Activated T-cell treated with anti-CD3 and anti-CD28 coated beads for 4 hours (primary cell): ENCODE measurements around the gene DLD.
"Not testable (repeated sequence)": the region's sequence is repeated elsewhere in the genome, so short reads cannot be mapped to it uniquely, and the experiment has no call there.

ENCODE experiments used
- DNase-seq: peaks from one replicate; pipeline ENCODE4 v3.0.0-alpha.2; 2020

DLD gene

GRCh38 chr7:107946451-107946850, 55.5 kb downstream of the DLD start:
- DNase-seq: no peak

DNA sequence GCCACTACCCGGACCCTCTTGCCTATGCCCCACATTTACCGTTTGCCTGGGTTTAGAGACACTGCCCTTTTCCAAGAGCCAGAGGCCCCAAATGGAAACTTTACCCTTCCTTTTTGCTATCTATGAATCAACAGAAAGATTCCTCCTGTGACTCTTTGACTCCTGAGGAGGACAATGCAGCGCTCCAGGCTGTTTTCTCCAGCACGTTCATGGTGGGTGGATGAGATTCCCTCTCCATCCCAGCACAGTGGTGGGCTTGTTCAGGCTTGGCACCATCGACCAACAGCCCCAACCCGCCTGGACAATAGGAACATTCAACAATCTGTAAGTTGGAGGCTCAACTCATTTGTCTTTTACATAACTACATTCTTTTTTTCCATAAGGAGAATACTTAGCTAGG, 55.9 kb downstream of the DLD start:
- no peak for DNase-seq

DNA sequence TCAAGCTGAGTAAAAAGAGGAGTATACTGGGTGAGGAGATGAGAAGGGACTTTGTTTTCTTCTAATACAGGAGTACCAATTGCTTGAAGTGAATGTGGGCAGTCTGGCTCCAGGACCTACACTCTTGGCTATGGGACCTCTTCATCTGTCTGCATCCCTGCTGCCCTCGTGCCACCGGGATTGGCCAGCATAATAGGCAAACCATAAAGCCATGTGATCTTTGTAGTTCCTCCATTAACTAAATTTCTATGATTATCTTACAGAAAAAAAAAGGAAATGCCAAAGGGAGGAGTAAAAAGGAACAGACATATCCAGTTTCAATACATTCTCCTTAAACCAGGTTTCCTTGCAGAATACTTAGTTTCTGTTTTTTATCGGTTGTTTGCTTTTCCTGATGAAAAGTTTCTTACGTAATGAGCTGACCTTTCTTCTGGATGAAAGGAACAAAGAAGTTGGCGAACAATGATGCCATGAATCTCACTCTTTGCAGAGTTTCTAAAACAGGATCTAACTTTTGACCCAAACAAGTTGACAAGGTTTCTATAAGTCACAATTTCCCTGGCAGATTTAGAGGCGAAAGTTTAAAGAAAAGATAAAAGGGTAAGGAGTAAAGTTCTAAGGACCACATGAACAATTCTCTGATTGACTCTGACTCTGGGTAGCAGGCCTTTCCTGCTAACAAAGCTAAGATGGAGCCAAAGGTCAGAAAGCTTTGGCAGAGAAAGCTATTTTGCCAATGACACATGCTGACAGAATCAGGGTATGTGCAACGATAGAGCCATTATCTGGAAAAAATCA, 57.9 kb downstream of the DLD start:
- no peak for DNase-seq

GRCh38 chr7:107949443-107949935, 58.5 kb downstream of the DLD start:
- DNase-seq: no peak

GRCh38 chr7:107951172-107951787, 60.3 kb downstream of the DLD start:
- no peak for DNase-seq

- DNase-seq: no peak
These were observed 60.9 kb downstream of the DLD start for GRCh38 chr7:107951896-107952295.

DNA sequence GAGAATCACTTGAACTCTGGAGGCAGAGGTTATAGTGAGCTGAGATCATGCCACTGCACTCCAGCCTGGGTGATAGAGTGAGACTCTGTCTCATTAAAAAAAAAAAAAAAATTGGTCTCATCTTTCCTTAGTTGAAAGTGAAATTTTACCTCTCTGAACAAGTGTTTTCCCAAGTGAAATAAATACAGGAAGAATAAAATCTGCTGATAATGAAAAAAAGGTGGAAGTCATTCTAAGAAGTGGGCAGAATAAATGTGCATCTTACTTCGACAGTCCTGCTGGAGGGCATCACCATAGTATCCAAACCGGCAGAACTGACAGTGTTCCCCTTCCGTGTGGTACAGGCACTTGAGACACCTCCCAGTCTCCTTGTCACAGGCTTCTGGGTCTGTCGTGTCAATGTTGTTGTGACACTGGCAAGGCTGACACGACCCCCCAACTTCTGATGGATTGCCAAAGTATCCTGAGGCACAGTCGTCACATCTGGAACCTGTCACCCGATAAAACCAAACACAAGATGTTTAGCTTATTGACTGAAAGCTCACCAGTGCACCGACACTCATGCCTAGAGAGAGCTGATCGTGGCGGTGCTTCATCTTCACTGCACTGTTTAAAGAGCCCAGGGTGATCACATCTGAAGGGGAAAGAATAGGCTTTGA, 62.4 kb downstream of the DLD start:
- DNase-seq: no peak

DNA sequence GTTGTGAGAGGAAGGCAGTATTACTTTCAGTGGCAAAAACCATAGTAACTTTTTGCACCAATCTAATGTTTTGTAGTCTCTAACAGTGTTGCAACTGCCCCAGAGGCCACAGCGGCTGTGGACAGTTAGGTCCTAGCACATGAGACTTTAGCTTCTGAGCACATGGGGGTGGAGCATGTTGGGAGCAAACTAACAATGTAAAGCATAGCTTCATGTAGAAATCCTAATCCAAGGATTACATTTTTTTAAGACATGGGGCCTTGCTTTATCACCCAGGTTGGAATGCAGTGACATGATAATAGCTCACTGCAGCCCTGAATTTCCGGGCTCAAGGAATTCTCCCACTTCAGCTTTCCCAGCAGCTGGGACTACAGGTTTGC, 62.9 kb downstream of the DLD start:
- DNase-seq: no peak

GRCh38 chr7:107955394-107955793, 64.4 kb downstream of the DLD start:
- no peak for DNase-seq

- not testable (repeated sequence) for DNase-seq
These were observed 66.0 kb downstream of the DLD start for GRCh38 chr7:107956950-107957349.

DNA sequence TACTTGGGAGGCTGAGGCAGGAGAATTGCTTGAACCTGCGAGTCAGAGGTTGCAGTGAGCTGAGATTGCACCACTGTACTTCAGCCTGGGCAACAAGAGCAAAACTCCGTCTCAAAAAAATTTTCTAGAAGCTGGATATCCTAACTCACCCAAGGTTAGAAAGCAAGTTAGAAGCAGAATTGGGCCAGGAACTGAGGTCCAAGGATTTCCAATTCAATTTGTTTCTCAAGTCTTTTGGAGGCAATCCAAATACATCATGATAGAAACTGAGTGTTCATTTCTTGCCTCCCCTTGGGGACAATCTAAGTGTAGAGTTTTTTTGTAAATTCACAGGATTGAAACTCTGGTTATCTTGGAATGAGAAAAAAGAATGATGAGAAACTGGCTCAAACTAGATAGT, 66.5 kb downstream of the DLD start:
- DNase-seq: no peak

DNA sequence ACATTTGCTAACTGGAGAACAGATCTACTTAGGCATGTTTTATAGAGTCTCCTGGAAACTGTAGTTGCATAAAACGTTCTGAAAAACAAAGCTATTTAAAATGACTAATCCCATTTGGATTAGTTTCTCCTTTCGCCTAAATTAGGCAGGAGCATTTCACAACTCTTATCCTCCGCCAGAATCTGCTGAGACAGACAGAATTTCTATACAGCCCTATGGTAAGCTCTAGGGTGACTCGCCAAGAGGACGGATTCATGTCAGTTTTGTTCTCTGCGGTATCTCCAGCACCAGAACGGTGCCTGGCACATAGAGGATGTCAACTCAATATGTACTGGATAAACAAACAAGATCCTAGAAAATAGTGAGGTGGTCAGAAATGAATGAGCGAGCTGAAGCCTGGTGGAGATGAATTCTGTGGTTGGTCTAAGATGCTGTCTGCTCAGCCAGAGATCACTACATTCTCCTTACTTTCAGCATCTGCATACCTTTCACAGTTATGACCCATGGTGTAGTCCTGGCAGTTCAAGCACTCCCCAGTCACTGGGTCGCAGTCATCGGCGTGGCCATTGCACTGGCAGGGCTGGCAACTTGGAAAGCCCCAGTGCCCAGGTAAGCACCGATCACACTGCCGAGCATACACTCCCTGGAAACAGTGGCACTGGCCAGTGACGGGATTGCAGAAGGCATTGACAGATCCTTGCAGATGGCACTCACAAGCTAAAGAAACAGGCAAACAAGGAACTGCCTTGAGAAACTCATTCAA, 68.0 kb downstream of the DLD start:
- no peak for DNase-seq

DNA sequence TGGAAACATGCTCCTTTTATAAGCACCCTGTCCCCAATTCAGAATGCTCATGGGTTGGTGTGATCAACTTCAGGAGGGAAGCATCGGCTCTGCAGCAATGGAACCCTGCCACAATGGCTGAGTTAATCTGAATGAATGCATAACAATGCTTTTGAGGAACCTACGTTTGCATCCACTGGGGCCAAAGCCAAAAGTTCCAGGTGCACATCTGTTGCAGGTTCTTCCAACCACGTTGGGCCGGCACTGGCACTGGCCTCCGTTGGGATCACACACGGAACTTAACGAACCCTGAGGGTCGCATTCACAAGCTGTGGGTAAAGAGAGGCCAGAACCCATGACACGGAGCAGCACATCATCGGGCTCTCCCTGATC, 68.5 kb downstream of the DLD start:
- DNase-seq: no peak

- no peak for DNase-seq
These were observed 69.3 kb downstream of the DLD start for GRCh38 chr7:107960272-107960671.

DNA sequence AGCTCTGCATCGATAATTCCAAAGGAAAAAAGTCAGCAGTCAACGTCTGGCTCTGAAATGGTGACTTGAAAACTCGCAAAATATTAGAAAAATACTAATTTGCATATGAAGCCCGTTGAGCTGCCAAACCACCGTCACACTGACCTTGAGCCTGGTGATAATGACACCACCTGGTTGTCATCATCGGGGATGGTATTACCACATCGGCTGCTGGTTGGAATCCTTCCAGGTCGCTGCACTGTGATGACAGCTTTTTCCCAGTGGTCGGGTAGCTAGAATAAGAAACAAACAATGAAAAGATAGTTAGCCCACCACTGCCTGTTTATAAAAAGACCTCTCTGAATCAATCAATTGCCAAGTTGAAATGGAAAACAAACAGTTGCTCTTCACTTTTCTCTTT, 70.4 kb downstream of the DLD start:
- no peak for DNase-seq

- no peak for DNase-seq
These were observed 71.8 kb downstream of the DLD start for GRCh38 chr7:107962817-107963216.

DNA sequence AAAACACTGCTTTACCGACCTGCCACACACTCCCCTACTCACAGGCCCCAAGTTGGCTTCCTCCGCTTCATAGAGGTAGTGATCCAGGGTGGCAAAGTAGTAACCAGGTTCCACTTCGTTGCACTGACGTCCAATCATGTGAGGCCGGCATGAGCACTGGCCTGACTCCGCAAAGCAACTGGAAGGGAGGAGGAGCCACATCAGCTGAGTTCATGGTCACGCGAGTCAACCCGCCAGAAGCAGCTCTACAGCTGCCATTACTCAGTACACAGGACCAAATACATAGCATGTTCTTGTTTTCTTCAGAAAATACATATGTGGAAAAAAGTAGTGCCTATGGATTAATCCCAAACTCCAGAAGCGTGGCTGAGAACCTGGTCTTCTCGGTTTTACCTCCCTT, 73.5 kb downstream of the DLD start:
- DNase-seq: no peak

- no peak for DNase-seq
These were observed 75.7 kb downstream of the DLD start for GRCh38 chr7:107966711-107967110.

DNA sequence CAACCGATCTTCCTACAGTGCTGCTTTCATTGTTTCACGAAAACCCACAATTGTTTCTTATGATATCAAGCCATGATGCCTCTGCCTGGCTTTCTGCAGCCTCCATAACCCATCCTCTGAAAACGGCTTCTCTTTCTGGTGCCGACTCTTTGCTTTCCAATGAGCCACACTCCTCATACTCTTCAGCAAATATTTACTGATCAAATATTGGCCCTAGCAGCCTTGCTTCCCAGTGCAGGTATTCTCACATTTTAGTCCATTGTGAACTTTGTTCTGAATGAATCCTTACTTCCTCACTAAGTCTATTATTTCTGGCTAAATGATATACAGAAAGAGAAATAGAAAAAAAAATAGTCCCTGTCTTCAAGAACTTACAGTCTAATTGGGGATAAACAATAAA, 76.4 kb downstream of the DLD start:
- DNase-seq: no peak

- no peak for DNase-seq
These were observed 77.5 kb downstream of the DLD start for GRCh38 chr7:107968449-107968848.

GRCh38 chr7:107969856-107970255, 78.9 kb downstream of the DLD start:
- no peak for DNase-seq
